ENCODE measurements around the gene STRAP.

GRCh38 chr12:15897433-15897832 is 15.2 kb downstream of the STRAP start:
- TF ChIP-seq CTCF (IDR thresholded peaks at IDR 0.05; ENCODE audit: borderline replicate concordance, extremely low read depth, low read length, poor library complexity, severe bottlenecking) (no peak), EZH2 (IDR thresholded peaks at IDR 0.05; ENCODE audit: borderline replicate concordance, low read depth, low read length, severe bottlenecking) (no peak)
